ENCODE measurements around the gene SPATA32.

The SPATA32 gene

DNA sequence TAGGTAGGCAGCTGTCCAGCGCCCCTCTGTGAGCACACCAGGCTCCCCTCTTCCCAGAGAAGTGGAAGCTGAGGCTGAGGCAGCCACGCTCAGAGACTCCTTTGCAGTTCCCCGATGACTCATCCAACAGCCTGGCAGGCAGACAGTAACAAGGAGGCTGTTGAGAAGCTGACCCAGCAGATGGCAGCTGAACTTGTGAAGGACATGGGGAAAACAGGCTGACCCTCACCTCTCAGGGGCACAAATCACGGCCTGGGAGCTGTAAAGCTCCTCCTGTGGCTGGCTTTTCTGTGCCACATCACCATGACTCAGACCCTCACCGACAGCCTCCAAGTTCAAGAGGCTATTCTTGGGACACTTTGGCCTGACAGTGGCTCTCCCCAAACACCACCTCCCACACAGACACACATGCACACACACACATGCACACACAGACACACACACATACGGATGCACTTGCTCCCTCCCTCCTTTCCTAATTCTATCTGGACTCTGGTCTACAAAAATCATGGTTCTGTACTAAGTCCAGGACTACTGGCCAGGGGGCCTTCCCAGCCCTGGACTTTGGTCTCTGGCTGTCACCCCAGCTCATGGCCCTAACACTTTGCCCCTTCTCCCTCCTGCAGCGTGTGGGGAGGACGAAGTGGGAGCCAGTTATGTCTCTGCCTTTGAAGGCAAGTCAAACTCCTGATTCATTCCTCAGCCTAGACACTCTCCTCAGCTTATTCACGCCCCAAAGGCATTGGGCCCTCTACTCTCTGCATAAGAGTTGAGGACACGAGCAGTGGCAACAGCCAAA, 31.7 kb upstream of the SPATA32 start:
- DNase-seq = peak in 1 of 2 experiments; percentile 39

DNA sequence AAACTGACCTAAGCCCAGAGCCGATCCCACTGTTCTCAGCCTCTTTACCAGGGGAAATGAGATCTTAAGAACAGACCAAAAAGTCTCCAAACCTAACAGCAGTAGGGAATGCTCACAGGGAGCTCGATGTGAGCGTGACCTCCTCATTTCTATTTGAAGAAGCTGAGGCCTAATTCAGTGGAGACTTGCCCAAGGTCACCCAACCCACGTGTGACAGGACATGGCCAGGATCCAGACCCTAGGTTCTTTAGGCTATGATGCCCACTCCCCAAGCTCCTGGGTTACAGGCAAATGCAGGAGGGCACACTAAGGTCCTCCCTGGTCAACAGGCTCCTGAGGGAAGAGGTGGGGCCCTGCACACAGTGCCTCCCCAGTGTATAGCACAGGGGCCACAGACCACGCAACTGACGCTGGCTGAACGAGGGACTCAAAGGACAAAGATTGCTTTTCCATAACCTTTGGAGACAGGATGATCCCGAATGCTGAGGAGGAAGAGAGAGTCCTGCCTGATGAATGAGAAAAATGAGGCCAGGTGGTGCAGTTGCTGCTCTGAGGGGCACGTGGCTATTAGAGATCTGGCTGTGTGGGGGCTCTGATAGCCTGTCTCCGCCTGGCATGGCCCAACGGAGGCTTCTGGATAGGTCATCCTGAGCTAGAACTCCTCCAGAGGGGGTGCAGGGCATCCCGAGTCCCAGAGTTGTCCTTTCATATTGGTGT, 31.0 kb upstream of the SPATA32 start:
- DNase-seq = no peak

DNA sequence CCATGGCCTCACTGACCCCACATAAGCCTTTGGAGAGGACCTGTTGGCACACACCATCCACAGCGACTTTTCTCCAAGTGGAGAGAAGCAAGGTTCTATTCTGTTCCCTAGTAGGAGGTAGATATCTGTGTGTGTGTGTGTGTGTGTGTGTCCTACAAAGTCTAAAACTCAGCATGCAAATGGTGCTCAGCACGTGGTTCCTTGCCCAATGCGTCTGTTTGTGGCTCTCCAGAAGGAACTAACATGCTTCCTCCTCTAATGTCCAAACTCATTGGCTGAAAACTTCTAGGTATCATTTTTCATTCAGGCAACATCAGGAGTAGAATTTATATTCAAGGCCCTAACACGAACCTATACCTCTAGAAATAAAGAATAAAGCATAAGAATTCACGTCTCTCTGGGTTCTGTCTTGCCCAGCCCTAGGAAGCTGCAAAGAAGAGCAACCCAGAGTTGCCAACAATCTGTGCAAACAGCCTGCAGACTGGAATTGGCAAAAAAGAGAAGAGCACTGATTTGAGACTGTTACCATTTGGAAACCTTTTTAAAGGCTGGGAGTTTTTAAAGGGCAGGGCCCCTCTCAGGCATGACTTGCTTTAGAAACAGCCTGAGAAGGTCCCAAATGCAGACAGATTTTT, 29.4 kb upstream of the SPATA32 start:
- DNase-seq = no peak

DNA sequence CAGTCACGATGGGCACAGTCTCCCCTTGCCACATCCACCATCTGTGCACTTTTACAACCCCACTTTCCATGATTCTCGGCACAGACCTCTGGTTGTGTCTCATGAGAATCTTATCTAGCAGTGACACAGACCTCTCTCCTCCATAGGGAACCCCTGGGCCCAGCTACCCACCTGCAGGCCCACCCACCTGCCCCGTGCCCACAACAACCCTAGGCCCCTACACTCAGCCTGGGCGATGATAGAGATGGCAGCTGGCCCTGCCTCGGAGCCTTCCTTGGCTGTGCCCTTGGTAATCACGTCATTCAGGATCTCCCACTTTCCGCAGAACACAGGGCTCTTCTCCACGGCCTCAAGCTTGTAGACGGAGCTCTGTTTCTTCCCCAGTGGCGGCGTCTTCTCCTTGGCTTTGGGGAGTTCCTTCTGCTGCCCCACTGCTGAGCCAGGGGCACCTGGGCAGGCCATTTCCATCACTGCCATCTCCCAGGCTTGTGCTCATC, 28.4 kb upstream of the SPATA32 start:
- no peak for DNase-seq

DNA sequence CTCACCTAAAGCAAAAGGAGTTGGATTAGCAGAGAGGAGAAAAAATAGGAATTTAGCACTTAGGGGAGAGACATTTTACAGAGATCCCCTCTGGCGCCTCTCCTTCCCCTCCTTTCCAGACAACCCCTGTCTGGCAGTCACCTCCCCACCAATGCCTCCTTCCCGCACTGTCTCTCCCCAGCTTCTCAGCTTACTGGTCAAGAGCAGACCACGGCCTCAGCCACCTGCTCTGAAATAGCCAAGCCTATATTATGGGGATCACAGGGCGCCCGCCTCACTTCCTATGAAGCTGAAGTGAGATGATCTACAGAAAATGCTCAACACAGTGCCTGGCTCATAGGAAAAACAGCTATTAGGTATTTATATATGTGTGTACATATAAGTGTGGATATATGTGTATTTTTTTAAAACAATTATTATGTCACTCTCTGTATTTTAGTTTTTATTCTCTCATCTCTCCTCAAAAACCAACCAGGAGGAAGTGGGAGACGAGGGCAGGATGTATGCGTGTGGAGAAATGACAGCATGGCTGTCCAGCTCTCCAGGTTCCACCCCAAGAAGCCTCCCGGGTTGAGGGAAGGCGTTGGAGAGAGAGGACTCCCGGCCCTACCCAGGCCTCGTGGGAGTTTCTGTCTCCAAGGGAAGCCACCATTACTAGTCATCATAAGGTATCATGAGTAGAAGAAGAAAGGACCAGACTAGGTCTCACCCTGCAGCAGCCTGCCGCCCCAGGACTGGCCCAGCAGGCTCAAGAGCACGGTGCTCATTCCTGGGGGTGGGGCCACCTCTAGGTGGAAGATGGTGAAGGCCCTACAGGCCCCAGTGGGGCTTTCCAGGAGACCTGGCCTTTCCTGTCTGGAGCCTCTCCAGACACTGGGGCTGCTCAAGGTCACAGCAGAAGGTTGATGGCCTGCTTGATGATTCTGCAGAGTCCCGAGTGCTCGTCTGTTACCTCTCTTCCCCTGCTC, 27.7 kb upstream of the SPATA32 start:
- no peak for DNase-seq

DNA sequence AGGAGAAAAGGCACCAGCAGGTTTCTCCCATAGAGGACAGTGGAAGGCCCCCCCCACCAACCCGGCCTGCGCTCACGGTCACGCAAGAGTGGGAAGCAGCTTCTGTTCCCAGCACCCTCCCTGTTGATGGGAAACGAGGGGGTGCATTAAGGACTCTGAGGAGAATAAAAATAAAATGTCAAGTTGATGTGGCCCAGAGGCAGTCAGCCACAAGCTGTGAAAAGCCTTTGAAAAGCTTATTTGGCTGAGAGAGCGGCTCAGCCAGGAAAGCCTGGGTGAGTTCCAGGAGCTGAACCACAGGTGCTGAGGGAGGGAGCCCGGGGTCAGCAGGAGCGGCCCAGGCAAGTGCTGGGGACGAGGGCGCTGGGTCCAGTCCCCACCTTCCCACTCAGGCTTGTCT, 26.9 kb upstream of the SPATA32 start:
- DNase-seq = no peak

DNA sequence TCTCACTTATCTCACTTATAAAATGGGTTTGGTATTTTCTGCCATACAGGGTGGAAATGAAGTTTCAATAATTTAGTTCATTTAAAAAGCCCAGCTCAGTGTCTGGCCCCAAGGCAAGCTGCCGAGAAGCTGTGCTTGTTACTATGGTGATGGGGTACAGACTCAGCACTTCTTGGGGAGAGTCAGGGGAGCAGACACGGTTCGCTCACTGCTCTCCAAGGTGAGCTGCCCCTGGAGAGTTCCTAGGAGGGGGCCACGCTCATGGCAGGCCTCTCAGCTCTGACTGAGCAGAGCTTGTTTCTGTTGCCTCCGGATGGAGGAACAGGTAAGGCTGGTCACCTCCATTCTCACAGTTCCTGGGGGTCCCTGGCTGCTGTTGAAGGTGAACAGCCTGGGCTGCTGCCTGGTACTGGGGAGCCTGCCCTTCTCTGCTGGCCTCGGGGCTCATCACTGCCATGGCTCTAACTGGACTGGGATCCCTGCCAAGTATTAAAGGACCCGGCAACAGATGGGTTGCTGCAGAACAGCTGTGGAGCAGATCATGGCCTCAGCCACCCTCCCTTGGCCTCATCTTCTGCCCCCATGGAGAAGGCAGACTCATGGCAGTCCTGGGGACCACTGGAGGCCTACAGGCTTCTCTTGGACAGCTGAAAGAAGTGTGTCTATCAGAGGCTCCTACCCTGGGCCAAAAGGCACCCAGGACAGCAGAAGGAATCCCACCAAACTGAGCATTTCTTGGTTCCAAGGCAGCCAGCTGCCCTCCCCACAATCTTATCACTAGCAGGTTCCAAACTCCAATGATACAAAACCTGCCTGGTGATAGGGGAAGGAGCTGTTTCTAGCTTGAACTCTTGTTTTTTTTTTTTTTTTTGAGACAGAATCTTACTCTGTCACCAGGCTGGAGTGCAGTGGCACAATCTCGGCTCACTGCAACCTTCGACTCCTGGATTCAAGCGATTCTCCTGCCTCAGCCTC, 25.9 kb upstream of the SPATA32 start:
- no peak for DNase-seq

DNA sequence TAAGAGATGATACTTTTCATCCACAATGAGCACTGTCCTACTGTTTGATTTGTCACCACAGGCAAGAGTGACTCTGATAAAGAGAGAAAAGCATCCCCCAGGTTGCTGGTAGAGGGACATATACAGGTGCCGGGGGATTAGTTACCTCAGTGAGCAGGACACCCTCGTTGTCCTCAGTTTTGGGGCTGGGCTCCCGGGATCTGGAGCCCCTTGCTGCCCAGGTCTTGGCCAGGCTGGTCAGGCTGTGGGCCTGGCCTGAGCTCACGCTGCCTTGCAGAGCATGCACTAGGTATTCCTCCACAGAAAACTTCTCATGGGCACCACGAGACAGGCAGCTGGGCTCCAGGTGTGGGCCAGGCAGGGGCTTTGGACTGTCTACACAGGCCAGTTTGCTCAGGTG, 24.4 kb upstream of the SPATA32 start:
- no peak for DNase-seq

DNA sequence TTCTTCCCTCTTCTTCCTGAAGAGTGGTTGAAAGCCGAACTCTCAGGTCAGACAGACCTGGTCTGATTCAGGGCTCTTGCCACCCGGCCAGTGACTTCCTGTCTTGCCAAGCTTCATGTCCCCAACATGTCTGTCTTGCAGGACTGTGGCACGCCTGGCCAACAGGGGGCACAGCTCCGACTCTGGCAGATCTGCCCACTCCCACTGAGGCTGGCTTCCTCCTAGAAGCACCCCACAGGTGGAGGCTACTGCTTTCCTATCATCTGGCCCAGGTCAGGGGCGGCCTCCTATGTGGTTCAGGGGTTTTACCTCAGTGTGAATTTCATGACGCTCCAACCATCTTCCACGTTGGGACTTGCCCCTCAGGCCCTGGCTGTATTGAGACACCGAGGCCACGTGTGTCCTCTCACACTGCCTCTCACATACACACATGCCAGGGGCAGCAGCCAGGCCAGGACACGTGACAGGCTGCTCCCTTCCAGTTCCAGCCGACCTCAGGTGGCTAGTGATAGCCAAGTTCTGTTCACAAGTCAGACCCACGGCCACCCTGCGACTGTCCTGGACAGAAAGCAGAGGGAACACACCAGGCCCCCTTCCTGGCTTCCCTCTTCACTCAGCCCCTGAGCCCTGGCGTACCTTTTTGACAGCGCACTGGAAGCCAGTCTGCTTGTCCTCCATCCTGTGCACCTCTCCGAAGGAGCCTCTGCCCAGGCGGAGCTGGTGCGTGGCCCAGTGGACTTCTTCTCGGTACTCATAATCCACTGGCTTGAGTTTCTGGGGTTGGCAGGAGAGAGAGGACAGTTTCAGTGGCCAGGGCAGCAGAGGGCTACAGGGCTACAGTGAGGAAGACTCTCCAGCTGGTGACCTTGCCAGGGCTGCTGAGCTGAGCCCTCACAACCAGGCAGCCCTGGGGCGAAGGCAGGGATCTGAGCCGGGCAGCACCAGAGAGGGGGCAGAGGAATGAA, 22.6 kb upstream of the SPATA32 start:
- peak; percentile 55 to 57 for DNase-seq

DNA sequence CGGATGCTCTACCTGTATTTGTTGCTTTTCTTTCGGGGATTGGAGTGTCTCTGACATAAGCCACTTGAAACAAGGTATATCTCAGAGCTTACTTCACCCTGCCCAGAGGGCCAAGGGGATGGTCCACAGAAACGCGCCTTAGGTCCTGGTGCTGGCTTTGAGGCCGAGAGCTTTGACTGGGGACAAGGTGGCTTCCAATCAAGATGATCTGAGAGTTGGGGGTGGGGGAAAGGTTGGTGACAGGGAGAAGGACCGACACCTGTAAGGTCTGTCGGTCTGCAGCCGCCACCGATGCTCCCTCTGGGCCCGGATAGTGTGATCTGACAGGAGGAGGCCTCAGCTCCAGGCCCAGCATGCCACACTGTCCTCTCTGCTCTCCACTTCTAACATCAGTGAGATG, 21.8 kb upstream of the SPATA32 start:
- no peak for DNase-seq

DNA sequence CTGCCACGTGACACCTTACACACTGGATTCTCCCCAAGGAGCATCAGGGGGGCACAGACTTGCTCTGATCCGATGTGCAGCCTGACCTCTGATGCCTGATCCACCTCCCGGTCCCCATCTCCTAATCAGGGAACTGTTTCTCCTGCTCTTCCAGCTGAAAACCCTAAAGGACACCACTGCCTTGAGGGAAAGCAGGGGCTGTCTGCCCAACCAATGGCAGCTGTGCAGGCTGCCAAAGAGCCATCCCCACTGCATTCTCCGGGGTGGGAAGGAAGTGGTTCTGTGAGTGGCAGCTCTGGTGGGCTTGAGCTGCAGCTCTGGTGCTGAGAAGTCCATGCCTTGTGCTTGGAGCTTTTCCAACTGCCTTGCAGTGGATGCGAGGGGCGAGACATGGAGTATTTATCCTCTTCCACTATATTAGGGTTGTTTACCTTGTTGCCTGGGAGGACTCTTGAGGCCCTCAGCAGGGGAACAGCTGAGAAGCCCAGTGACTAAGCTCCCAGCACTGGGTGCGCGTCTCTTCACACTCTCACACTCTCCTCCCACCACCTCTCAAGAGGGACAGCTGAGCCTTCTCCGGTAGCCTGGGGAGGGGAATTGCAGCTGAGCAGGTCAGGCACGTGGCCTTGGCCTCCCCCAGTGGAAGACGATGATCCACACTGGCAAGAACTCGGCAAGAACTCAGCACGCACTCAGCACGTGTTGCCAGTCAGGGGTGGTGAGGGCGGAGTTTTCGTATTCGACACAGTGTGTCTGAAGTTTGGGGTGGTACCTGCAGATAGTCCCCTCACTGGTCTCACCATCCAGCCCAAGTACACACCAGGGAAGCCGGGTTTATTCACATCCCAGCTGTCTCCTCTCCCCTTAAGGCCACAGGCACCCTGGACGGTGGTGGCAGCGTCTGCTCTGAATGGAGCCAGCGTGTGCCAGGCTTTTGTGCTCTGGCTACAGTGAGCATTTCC, 21.1 kb upstream of the SPATA32 start:
- no peak for DNase-seq

DNA sequence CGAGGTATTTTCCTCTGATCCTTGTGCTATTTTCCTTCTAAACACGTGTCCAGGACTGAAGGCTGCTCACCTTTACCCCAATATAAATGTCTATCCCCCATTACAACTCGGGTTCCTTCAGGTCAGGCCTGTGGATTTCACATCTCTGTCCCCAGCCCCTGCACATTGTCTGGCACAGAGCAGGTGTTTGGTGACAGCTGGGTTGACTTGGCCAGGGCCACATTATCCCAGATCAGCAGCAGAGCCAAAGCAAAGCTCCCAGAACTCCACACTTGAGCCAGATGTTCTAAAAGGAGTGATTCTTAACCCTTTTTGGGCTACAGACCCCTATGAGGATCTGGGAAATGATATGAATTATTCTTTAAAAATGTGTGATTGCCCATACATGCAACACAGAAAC, 18.0 kb upstream of the SPATA32 start:
- no peak for DNase-seq

DNA sequence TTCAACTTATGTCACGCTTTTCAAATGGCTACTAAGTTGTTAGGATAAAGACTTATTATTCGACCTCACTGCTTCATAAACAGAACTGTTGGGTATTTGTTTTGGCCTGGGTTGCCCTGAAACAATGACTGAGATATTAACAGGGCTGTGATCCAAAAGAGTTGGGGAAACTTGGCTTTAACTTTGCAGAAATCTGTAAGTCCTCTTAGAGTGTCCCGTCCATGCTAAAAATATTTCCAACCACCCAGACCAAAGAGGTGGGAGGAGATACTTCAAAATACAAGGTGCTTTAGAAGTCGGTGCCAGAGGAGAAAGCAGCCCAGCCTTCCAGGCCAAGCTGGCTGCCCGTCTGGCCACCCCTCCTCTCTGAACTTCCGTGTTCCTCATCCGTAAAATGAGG, 16.1 kb upstream of the SPATA32 start:
- no peak for DNase-seq

DNA sequence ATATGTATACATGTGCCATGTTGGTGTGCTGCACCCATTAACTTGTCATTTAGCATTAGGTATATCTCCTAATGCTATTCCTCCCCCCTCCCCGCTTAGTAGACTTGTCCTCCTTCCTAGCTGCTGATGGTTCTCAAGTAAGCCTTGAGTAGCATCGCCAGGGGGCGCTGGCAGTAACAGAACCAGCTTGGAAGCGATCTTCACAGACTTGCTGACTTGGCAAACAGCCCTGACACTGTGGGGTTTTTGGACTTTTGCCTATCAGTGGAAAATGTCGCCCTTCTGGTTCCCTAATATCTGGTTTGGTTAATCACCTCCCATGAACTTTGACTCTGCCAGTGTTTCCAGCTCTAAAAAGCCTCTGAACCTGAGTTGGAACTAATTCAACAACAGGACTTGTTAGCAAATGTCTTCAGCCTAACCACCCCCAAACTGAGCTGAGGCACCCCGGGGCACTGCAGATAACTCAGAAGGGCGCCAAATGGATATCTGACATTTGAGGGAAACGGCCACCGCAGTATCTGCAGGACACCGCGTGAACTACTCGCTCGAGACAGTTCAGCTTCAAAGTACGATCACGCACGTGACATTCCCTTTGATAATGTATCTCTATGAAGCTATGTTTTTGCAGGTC, 15.4 kb upstream of the SPATA32 start:
- DNase-seq = peak; percentile 92 to 95

DNA sequence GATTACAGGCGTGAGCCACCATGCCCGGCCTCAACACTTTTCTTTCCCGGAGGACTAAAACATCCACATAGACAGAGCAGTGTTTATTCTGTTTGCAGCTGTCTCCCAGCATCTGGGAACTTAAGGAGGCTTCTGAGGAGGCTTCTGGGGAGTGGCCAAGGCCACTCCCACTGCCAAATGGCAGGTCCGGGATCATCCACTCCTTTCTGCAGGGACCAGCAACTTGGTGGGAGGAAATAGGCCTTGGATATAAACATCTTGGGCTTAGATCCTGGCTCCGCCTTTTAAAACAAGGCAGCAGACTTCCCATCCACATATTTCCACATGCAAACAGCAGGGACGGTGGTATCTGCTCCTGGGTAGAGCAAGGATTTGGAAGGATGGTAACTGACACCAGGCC, 14.1 kb upstream of the SPATA32 start:
- no peak for DNase-seq

DNA sequence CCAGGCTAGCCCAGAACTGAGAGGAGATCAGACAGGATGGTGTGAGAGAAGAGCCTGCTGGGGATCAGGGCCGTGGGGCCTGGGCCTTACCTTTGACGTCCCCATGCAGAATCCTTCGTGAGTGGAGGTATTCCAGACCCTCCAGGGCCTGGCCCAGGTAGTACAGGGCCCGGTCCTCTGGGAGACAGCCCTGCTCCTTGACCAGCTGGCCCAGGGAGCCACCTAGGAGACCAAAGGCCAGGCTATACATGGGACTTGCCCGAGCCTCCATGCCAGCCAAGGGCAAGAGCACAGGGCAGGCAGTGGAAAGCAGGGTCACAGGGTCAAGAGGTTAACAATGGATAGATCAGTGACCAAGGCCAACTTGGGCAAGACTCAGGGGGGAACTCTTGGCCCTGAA, 12.1 kb upstream of the SPATA32 start:
- DNase-seq = no peak

DNA sequence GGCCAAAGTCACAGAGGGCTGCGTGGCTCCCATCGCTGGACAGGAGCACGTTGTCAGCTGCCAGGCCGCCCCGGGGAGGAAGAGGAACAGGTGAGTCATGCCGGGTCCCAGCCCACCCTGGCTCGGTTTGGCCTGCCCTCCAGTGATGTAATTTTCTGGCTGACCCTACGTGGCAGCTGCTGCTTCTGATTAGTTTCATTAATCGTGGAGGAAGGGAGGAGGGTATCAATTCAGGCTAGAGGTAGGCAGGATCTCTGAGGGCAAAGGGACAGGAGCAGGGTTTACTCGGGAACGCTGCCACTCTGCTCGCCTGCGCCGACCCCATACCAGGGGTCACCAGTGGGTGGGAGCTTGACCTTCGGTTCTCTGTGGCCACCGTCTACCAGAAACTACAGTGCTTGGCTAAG, 11.7 kb upstream of the SPATA32 start:
- no peak for DNase-seq

DNA sequence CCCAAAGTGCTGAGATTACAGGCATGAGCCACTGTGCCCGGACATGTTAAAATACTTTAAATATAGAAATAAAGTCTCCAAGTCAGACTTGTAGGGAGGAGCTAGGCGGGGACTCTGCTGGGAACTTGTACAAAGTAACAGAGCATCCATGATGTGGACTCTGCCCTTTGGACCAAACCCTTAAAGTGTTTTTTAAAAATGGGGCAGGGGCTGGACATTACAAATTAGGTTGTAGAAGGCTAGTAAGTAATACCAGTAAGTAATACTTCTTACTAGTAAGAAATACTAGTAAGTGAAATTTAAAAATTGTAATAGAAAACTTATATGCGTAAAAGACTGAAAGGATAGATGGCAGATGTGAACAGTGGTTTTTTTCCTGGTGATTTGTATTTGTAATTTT, 9.7 kb upstream of the SPATA32 start:
- no peak for DNase-seq

All from activated CD4-positive, alpha-beta T cell treated with anti-CD3 and anti-CD28 coated beads, Interleukin-2, amount 50 U/mL, for 48 hours (primary cell).